Activated naive CD4-positive, alpha-beta T cell treated with anti-CD3 and anti-CD28 coated beads, Interleukin-2, amount 50 U/mL, for 16 hours (primary cell): ENCODE results near the gene ALDH1A2.

ENCODE experiments used
- DNase-seq: peaks from one replicate; pipeline ENCODE4 v3.0.0-alpha.2; 2020

Gene ALDH1A2

GRCh38 chr15:57941816-57942215, 123.7 kb downstream of the ALDH1A2 start:
- no peak for DNase-seq

GRCh38 chr15:57932348-57932747, 133.2 kb downstream of the ALDH1A2 start:
- no peak for DNase-seq

- no peak for DNase-seq
Measured at GRCh38 chr15:57931570-57931969, 133.9 kb downstream of the ALDH1A2 start.

- no peak for DNase-seq
Measured at GRCh38 chr15:57927091-57927631, 138.3 kb downstream of the ALDH1A2 start.

GRCh38 chr15:57925650-57926049, 139.9 kb downstream of the ALDH1A2 start:
- no peak for DNase-seq

GRCh38 chr15:57924598-57924997, 140.9 kb downstream of the ALDH1A2 start:
- DNase-seq = no peak

- DNase-seq = no peak
Measured at GRCh38 chr15:57923750-57924149, 141.8 kb downstream of the ALDH1A2 start.

- DNase-seq = no peak
Measured at GRCh38 chr15:57923306-57923705, 142.2 kb downstream of the ALDH1A2 start.

- no peak for DNase-seq
Measured at GRCh38 chr15:57922776-57923175, 142.7 kb downstream of the ALDH1A2 start.

- DNase-seq = no peak
Measured at GRCh38 chr15:57921371-57921770, 144.1 kb downstream of the ALDH1A2 start.

GRCh38 chr15:57920911-57921310, 144.6 kb downstream of the ALDH1A2 start:
- no peak for DNase-seq

GRCh38 chr15:57919754-57920153, 145.8 kb downstream of the ALDH1A2 start:
- DNase-seq = no peak

- DNase-seq = no peak
Measured at GRCh38 chr15:57917998-57918397, 147.5 kb downstream of the ALDH1A2 start.

GRCh38 chr15:57916695-57917094, 148.8 kb downstream of the ALDH1A2 start:
- no peak for DNase-seq

GRCh38 chr15:57915827-57916531, 149.5 kb downstream of the ALDH1A2 start:
- no peak for DNase-seq

GRCh38 chr15:57914350-57915055, 151.0 kb downstream of the ALDH1A2 start:
- DNase-seq = no peak

- DNase-seq = no peak
Measured at GRCh38 chr15:57911247-57911646, 154.3 kb downstream of the ALDH1A2 start.

- no peak for DNase-seq
Measured at GRCh38 chr15:57910672-57911071, 154.8 kb downstream of the ALDH1A2 start.

- DNase-seq = no peak
Measured at GRCh38 chr15:57909388-57909787, 156.1 kb downstream of the ALDH1A2 start.

- no peak for DNase-seq
Measured at GRCh38 chr15:57903626-57904025, 161.9 kb downstream of the ALDH1A2 start.
